GM11168 (cell line): Measurements from ENCODE around the gene TARBP2.
"Not testable (repeated sequence)": the region's sequence is repeated elsewhere in the genome, so short reads cannot be mapped to it uniquely, and the experiment has no call there.

Experiments
- in situ Hi-C: fragments of 300-500 bp; cut with MboI; formaldehyde crosslinking; loops from one replicate; pipeline ENCODE4 v1.12.0; 2022; ENCODE audit warnings: low sequenced_read_pairs; ENCODE audit not compliant: unreplicated experiment

TARBP2 gene

GRCh38 chr12:53474077-53474476, 27.0 kb upstream of the TARBP2 start:
- in situ Hi-C loops: no loop called here

- in situ Hi-C loops: no loop called here
Measured at GRCh38 chr12:53474819-53475218, 26.3 kb upstream of the TARBP2 start.

- in situ Hi-C loops: no loop called here
Measured at GRCh38 chr12:53476769-53477209, 24.3 kb upstream of the TARBP2 start.

GRCh38 chr12:53478865-53479264, 22.2 kb upstream of the TARBP2 start:
- in situ Hi-C loops: no loop called here

GRCh38 chr12:53479331-53479730, 21.8 kb upstream of the TARBP2 start:
- in situ Hi-C loops: no loop called here

GRCh38 chr12:53480491-53481442, 20.3 kb upstream of the TARBP2 start:
- in situ Hi-C loops: no loop called here

- in situ Hi-C loops: not testable (repeated sequence)
Measured at GRCh38 chr12:53481458-53481857, 19.6 kb upstream of the TARBP2 start.

- in situ Hi-C loops: no loop called here
Measured at GRCh38 chr12:53481939-53482586, 19.0 kb upstream of the TARBP2 start.

- in situ Hi-C loops: no loop called here
Measured at GRCh38 chr12:53482626-53483168, 18.4 kb upstream of the TARBP2 start.

GRCh38 chr12:53483225-53483978, 17.7 kb upstream of the TARBP2 start:
- in situ Hi-C loops: no loop called here

GRCh38 chr12:53483979-53484377, 17.1 kb upstream of the TARBP2 start:
- in situ Hi-C loops: no loop called here

GRCh38 chr12:53484686-53485575, 16.2 kb upstream of the TARBP2 start:
- in situ Hi-C loops: no loop called here

- in situ Hi-C loops: no loop called here
Measured at GRCh38 chr12:53485955-53486735, 14.9 kb upstream of the TARBP2 start.

GRCh38 chr12:53486736-53487487, 14.2 kb upstream of the TARBP2 start:
- in situ Hi-C loops: no loop called here

GRCh38 chr12:53489242-53489864, 11.7 kb upstream of the TARBP2 start:
- in situ Hi-C loops: no loop called here

- in situ Hi-C loops: no loop called here
Measured at GRCh38 chr12:53492188-53492587, 8.9 kb upstream of the TARBP2 start.

- in situ Hi-C loops: no loop called here
Measured at GRCh38 chr12:53492830-53493609, 8.1 kb upstream of the TARBP2 start.
